Cardiac fibroblast (primary cell): Measurements from ENCODE around the gene HSF5.

Source experiments
- DNase-seq, 2 donors: peaks; one replicate each; pipeline versions ENCODE4 v3.0.0 to v3.0.0-alpha.2; 2010; ENCODE audit warnings: low read depth in 2 of 2
- H3K4me3 ChIP-seq, 2 donors: replicated peaks in 1 of 2; 1 replicate in 1 of 2; 2 replicates in 1 of 2; pipeline ENCODE4 v1.5.1; 2011; ENCODE audit warnings: low read depth in 2 of 2, low read length in 2 of 2, mild to moderate bottlenecking in 2 of 2, moderate library complexity in 1 of 2
- TF ChIP-seq, protein P1 (sequence below): IDR thresholded peaks from one replicate; pipeline ENCODE4 v1.5.1; 2011; ENCODE audit warnings: low read depth, mild to moderate bottlenecking, low read length, inconsistent platforms

Gene HSF5

DNA sequence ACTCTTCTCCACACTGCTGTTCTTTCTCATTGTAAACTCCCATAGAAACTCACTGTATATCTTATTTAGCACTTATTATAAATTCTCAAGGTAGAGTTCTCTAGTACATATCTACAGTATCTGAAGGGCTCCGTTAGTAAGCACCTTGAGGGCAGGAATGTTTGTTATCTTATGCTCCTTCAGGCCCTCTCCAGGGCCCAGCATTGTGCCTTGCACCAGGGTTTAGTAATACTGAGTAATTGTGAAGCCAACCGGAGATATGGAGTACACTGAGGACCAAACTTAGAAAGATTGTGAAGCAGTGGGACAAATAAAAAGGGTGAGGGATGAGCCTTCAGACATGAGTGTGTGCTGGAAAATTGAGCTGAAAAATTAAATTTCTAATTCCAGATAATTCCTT lies 97.3 kb downstream of the HSF5 start:
- TF ChIP-seq, protein P1, sequence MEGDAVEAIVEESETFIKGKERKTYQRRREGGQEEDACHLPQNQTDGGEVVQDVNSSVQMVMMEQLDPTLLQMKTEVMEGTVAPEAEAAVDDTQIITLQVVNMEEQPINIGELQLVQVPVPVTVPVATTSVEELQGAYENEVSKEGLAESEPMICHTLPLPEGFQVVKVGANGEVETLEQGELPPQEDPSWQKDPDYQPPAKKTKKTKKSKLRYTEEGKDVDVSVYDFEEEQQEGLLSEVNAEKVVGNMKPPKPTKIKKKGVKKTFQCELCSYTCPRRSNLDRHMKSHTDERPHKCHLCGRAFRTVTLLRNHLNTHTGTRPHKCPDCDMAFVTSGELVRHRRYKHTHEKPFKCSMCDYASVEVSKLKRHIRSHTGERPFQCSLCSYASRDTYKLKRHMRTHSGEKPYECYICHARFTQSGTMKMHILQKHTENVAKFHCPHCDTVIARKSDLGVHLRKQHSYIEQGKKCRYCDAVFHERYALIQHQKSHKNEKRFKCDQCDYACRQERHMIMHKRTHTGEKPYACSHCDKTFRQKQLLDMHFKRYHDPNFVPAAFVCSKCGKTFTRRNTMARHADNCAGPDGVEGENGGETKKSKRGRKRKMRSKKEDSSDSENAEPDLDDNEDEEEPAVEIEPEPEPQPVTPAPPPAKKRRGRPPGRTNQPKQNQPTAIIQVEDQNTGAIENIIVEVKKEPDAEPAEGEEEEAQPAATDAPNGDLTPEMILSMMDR = no peak
- no peak overlapping the region for H3K4me3 ChIP-seq
- DNase-seq = no peak

DNA sequence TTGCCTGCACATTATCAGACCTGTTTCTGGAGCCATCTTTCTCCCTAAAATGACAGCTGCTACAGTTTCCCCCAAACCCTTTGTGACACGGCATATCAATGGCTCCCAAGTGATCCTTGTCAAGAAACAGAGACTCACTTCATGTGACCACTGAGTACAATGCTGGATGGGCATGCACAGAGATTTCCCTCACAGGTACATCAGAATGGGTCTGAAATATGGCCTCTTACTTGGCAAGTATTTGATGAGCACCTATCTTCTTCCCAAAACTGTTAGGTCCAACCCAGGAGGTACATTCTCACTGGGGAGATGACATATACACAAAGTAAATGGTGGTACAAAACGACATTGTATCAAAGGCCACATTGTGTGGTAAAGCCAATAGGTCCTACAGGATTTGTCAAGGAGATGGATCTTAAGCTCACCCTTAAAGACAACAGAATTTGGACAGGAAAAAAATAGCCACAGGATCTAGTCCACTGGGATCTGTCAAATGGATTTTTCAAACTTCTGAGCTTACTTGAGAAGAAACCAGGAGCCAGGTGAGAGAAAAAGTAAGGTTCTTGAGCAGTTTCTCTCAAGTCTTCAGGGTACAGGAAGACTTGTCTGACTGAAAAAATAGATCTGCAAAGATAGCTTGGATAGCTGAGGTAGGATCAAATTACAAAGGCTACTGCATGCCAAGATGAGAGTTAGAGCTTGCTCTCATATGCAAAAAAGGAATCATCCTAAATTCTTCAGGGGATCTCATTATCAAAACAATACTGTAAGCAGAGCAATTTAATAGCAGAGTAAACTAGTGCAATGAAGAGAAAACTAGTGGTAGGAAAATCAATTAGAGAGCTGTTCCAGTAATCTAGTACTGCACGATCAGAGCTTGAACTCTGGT lies 99.7 kb downstream of the HSF5 start:
- no peak for DNase-seq
- H3K4me3 ChIP-seq = no peak overlapping the region
- TF ChIP-seq, protein P1 = no peak

DNA sequence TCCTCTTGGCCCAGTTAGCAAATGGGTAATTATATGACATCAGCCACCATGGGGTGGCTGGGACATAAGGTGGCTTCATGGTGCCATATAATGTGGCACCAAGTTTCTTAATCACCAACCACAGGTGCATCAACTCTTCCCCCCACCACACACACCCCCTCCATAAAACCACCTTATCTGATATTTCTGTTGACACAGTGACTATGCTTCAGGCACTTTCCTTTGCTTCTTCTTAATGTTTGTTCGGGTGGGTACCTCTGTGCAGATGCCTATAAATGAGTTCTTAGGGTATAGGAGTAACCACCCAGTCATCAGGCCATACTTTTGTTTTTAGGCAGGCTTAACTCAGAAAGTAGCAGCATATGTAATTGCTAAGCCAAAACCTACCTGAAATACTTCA lies 100.4 kb downstream of the HSF5 start:
- DNase-seq = no peak

DNA sequence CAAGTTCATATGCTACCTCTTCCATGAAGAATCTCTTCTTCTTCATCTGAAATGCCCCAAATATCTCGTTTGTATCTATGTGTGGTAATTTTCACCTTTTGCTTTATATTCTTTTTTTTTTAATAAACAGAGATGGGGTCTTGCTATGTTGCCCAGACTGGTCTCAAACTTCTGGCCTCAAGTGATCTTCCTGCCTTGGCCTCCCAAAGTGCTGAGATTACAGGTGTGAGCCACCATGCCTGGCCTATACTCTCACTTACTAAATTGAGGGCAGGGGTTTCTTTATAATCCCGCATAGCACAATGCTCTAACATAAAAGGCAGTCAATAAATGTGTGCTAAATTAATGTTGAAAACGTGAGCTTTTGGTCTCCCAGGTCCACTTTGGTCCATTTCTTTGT lies 101.5 kb downstream of the HSF5 start:
- no peak overlapping the region for H3K4me3 ChIP-seq
- TF ChIP-seq, protein P1 = no peak
- no peak for DNase-seq

More for the DNA sequence above, 100.4 kb downstream of the HSF5 start:
- no peak overlapping the region for H3K4me3 ChIP-seq
- TF ChIP-seq, protein P1 = no peak

DNA sequence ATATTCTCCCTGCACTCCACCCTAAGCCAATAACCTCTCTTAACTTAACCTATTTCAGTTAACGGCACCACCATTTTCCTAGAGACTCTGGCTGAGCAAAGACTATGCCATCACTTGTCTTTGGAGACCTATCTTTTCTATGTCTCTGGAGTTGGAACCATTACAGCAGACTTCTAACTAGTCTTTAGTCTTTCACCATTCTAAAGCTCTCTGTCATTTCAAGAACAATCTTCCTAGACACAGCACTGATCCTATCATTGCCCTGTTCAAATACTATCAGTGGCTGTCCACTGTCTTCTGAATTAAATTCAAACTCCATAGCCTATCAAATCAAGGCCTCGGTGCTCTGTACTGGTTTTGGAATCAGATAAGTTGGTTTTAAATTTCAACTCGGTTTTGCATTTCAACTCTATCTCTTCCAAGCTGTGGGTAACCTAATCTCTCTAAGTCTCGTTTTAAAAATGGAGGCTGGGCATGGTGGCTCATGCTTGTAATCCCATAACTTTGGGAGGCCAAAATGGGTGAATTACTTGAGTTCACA lies 102.8 kb downstream of the HSF5 start:
- TF ChIP-seq, protein P1 = no peak
- no peak overlapping the region for H3K4me3 ChIP-seq
- no peak for DNase-seq

DNA sequence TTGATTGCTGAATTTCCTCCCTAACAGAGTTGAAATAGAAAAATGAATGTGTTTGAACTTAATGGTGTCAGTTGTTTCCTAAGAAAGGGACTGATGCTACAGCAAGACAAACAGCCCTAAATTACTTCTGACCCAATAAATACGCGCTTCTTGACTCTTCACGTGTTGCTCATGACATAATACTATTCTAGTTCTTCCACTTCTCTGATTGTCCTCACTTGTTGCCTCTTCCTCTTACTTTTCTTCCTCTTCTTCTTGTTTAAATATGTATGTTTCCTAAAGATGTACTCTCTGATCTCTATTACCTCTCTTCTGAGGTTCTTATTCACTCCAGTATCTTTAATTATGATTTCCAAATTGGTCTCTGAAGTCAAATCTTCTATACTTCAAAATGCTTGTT lies 103.3 kb downstream of the HSF5 start:
- DNase-seq = no peak
- no peak overlapping the region for H3K4me3 ChIP-seq
- TF ChIP-seq, protein P1 = no peak
